ENCODE measurements around the gene CSNK1G2.
A peak's percentile ranks its signal among the peaks of the same experiment; 100 is the strongest.

CSNK1G2 gene

DNA sequence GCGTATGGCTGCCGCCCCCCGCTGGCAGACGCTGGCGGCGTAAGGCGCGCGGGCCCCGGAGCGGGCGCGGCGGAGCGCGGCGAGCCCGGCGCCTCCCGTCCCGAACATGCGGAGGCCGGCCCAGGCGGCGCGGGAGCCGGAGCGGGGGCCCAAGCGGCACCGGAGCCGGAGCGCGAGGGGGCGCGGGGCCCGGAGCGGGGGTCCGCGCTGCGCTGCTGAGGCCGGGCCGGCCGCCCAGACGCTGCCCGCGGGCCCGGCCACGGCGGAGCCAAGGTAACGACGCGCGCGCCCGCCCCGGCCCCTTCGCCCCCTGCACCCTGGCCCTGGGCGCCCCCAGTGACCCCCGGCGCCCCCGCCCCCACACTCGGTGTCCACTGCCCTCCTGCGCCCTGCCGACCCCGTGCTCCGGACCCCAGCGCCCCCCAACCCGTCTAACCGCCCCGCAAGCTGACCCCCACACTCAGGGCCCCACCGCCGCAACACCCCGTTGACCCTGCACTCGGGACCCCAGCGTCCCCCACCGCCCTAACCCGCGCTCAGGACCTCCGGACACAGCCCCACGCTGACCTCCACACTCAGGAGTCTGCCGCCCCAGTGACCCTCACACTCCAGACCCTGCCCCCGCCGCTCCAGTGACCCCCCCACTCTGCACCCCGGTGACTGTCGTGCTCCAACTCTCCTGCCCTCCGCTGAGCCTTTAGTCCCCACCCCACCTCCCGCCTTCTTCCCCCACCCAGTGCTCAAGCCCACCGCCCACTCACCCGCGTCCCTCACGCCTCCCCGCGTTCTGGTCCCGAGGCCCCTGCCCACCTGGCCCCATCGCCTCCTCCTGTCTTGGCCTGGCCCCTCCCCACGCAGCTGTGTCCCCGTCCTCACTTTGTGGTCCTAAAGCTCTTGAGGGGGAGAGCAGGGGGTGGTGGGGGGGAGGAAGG, at the start of gene CSNK1G2:
TSS of gene CSNK1G2 (plus strand) at position 27 of the 932 bp plus-strand sequence. CDS start 28,601 bp downstream, outside the sequence.
- DNase-seq, result no peak

DNA sequence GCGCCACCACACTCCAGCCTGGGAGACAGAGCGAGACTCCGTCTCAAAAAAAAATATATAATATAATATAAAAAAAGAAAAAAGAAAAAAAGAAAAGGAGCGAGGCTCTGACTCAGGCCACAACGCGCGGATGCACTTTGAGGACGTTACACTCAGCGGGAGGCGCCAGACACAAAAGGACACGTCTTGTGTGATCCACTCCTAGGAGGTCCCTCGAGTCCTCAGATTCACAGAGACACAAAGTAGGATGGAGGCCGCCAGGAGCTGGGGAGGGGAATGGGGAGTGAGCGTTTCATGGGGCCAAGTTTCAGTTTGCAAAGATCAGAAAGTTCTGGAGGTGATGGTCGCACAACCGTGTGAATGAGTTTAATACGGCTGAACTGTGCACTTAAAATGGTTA, 47.2 kb upstream of the CSNK1G2 start:
- DNase-seq, result no peak

GRCh38 chr19:1896508-1896907, 44.5 kb upstream of the CSNK1G2 start:
- DNase-seq, result no peak

- DNase-seq, result peak; percentile 25
Observed at GRCh38 chr19:1901940-1902404, 39.0 kb upstream of the CSNK1G2 start.

- DNase-seq, result no peak
Observed at GRCh38 chr19:1902923-1903322, 38.0 kb upstream of the CSNK1G2 start.

GRCh38 chr19:1904860-1905109, 36.2 kb upstream of the CSNK1G2 start:
- no peak for DNase-seq

DNA sequence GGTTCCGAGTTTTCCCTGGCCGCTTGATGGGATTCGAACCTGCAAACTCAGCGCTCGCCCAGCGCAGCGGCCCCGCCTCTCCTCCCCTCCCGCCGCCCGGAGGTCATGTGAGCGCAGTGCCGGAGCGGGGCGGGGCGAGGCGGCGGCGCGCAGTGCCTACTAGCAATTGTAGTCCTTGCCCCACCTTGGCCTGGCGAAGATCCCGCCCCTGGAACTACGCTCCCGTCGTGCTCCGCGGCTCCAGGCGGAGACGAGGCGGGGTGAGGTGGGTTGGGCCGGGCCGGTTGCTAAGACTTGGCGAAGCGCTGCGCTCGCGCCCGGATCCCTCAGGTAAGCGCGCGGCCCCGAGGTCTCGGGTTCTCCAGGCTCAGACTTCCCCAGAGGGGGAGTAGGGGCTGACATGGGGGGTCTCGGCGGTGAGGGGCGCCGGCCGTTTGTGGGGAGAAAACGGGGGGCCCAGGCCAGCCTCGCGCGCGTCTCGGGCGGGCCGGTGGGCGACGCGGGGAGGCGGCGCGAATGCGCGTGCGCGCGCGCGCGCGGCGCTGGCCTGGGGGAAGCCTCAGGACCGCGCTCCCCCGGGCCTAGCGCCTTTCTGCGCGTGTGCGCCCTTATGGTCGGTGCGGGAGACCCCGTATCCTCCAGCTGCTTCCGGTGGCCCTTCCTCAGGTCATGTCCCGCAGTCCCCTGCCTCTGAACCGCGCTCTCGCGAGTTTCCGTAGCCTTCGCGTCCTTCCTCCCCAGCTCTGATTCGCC, 35.7 kb upstream of the CSNK1G2 start, which contains the start of the genes ADAT3 and SCAMP4:
TSS of gene ADAT3 (plus strand) at position 290 of the 753 bp plus-strand sequence. CDS start 6,649 bp downstream, outside the sequence.
TSS of gene SCAMP4 (plus strand) at position 290 of the 753 bp plus-strand sequence. CDS start 9,621 bp downstream, outside the sequence.
- DNase-seq, result peak; percentile 86

GRCh38 chr19:1905863-1906375, 35.1 kb upstream of the CSNK1G2 start:
- DNase-seq, result no peak

DNA sequence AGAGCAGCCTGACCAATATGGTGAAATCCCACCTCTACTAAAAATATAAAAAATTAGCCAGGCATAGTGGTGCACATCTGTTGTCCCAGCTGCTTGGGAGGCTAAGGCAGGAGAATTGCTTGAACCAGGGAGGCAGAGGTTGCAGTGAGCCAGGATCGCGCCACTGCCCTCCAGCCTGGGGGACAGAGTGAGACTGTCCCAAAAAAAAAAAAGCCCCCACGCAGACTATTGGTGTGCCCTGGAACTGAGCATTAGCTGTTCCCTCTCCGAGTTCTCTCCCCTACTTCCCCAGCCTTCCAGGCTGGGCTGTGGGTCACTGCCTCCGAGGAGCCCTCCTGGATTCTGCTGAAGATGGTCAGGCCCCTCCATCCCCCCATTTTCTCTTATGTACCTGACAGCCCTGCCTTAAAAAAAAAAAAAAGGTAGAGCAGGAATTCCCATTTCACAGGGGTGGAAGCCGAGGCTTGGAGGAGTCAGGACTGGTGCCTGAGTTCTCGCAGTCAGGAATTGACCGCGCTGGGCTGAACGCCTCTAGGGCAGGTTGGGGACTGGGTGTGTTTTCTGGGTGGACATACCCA, 33.9 kb upstream of the CSNK1G2 start:
- no peak for DNase-seq

GRCh38 chr19:1907563-1908363, 33.2 kb upstream of the CSNK1G2 start:
- no peak for DNase-seq

GRCh38 chr19:1908364-1908678, 32.7 kb upstream of the CSNK1G2 start:
- no peak for DNase-seq

DNA sequence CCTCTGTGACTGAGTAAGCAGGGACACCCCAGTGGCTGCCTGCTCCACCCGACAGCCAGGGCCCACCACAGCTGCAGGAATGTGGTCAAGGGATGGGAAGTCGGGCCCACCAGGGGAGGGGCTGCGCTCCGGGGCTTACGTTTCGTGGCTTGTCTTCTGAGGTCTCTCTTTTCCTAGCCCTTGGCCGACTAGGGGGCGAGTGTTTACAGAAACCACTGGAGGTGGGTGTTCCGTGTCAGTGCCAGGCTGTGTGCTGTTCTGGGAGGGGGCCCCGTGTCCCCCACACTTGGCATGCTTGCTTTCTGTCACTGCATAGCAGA, 31.3 kb upstream of the CSNK1G2 start:
- DNase-seq, result no peak

DNA sequence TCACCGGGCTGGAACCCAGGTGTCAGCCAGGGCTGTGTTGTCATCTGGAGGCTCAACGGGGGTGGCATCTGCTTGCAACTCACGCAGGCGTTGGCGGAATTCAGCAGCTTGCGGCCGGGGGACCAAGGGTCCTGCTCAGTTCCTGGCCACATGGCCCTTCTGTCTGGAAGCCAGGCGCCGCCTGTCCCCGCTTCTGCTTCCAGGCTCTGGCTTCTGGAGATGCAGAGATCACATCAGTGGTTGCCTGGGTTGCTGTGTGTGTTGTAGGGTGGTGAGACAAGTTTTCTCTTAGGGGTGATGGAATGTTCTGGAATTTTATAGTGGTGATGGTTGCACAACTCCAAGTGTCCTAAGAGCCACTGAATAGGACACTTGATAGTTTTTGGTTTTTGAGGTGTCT, 30.8 kb upstream of the CSNK1G2 start:
- DNase-seq, result no peak

- DNase-seq, result no peak
Observed at GRCh38 chr19:1911098-1911497, 29.9 kb upstream of the CSNK1G2 start.

GRCh38 chr19:1911995-1912394, 29.0 kb upstream of the CSNK1G2 start:
- DNase-seq, result no peak

DNA sequence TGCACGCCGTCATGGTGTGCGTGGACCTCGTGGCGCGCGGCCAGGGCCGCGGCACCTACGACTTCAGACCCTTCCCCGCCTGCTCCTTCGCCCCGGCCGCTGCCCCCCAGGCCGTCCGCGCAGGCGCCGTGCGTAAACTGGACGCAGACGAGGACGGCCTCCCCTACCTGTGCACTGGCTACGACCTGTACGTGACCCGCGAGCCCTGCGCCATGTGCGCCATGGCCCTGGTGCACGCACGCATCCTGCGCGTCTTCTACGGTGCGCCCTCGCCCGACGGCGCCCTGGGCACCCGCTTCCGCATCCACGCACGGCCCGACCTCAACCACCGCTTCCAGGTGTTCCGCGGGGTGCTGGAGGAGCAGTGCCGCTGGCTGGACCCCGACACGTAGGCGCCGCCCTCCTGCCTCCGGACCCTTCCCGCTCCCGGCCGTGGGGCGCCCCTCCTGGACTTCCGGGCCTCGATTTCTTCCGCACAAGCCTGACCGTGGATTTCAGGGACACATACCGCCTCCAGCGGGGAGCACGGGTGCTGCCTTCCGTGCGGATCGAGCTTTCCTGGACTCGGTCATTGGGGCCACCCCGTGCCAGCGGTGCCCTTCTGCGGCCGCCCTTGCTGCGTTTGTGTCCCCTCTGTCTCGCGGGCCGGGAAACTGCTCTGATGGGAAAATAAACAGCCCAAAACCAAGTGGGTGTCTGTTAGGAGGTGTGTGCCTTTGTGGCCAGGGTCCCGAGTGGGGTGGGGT, 28.0 kb upstream of the CSNK1G2 start:
- no peak for DNase-seq

- DNase-seq, result no peak
Observed at GRCh38 chr19:1913781-1914577, 27.0 kb upstream of the CSNK1G2 start.

- DNase-seq, result no peak
Observed at GRCh38 chr19:1914826-1915341, 26.1 kb upstream of the CSNK1G2 start.

DNA sequence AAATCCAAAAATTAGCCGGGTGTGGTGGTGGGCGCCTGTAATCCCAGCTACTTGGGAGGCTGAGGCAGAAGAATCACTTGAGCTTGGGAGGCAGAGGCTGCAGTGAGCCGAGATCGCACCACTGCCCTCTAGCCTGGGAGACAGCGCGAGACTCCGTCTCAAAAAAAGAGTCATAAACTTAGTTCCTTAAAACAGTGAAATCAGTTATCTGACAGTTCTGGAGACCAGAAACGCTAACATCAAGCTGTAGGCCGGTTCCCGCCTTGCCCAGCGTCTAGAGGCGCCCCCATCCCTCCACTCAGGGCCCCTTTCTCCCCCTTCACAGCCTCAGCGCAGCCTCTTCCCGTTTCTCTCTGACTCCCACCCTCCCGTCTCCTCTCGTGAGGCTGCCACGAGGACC, 23.8 kb upstream of the CSNK1G2 start:
- no peak for DNase-seq

GRCh38 chr19:1917926-1918325, 23.0 kb upstream of the CSNK1G2 start:
- DNase-seq, result no peak

- no peak for DNase-seq
Observed at GRCh38 chr19:1918975-1919374, 22.0 kb upstream of the CSNK1G2 start.

All from SIG-M5 (cell line).